Urinary bladder (tissue), 4 donors: ENCODE measurements around the gene SLC26A2. TPM values are rescaled to one million over a fixed set of nuclear protein-coding genes. Genes with fewer than 3 reads are reported as not detected.

Experiments used
- DNase-seq: peaks from one replicate; pipeline ENCODE4 v3.0.0-alpha.2; 2015; ENCODE audit errors: extremely low spot score
- H3K27ac ChIP-seq: one replicate; pipeline ENCODE4 v1.5.1; 2013; ENCODE audit warnings: low read depth, mild to moderate bottlenecking, moderate library complexity
- H3K36me3 ChIP-seq: one replicate; pipeline ENCODE4 v1.6.1; 2013; ENCODE audit warnings: mild to moderate bottlenecking, moderate library complexity; ENCODE audit not compliant: insufficient read depth
- H3K4me1 ChIP-seq: one replicate; pipeline ENCODE4 v1.6.1; 2013; ENCODE audit warnings: mild to moderate bottlenecking, moderate library complexity; ENCODE audit not compliant: insufficient read depth
- H3K4me3 ChIP-seq: one replicate; pipeline ENCODE4 v1.5.1; 2013; ENCODE audit warnings: low read depth, low read length
- WGBS: extraction: QIAGEN DNeasy Blood & Tissue Kit; methylation state at CpG from one replicate; pipeline ENCODE4 v1.1.7; 2013; 5-methylcytosine and 5-hydroxymethylcytosine counted together
- polyA plus RNA-seq: library from polyadenylated mRNA; stranded (reverse); fragments of 200-250 nt; gene quantifications from one replicate; pipeline ENCODE4 v1.2.3, GENCODE V29; 2013
- small RNA-seq: library from RNA; depleted of rRNA; stranded (forward); fragments of <200 nt; gene quantifications from one replicate; pipeline ENCODE3, GENCODE V24; 2014
- total RNA-seq: library from RNA; depleted of rRNA; stranded (reverse); fragments of >200 nt; gene quantifications from one replicate; pipeline ENCODE4 v1.2.3, GENCODE V29; 2014
- donor health status: healthy with polysubstance abuse.
- donor health status: healthy.

Gene SLC26A2
- total and polyA plus RNA-seq, 2 donors, result 5.0 to 34.9 TPM

- H3K27ac ChIP-seq, result no peak overlapping the region
- DNase-seq, result no peak
- 80% methylated on average over 7 of the region's 7 CpGs for WGBS
- peaks cover 6% of the 10 kb centered on the region for H3K36me3 ChIP-seq
- H3K4me3 ChIP-seq, result no peak overlapping the region
- H3K4me1 ChIP-seq, result no peaks in the 10 kb centered on the region
Measured at GRCh38 chr5:150035139-150035895, 74.8 kb downstream of the SLC26A2 start.

GRCh38 chr5:150036513-150036912 lies 76.0 kb downstream of the SLC26A2 start:
- 69% methylated on average over 9 of the region's 9 CpGs for WGBS
- DNase-seq, result no peak
- H3K4me1 ChIP-seq, result no peaks in the 10 kb centered on the region
- no peak overlapping the region for H3K4me3 ChIP-seq
- H3K27ac ChIP-seq, result no peak overlapping the region
- peaks cover 2% of the 10 kb centered on the region for H3K36me3 ChIP-seq

Small RNA genes within 50 kb of the gene (small RNA-seq; reads per million reads assigned to genes)
- gene RF00019, result not detected

Other genes starting within 250 kb of the SLC26A2 start
- gene PPARGC1B, start 230.4 kb upstream of the SLC26A2 start, total RNA-seq, result 3.9 TPM
- gene PPARGC1B, start 230.4 kb upstream of the SLC26A2 start, polyA plus RNA-seq, result 7.6 TPM
- gene PDE6A, start 16.0 kb upstream of the SLC26A2 start, total RNA-seq, result 0.05 TPM
- 0.01 TPM for gene PDE6A, start 16.0 kb upstream of the SLC26A2 start, polyA plus RNA-seq
- 4.8 TPM for gene TIGD6, start 39.9 kb downstream of the SLC26A2 start, total RNA-seq
- 4.1 TPM for gene TIGD6, start 39.9 kb downstream of the SLC26A2 start, polyA plus RNA-seq
- gene HMGXB3, start 40.0 kb downstream of the SLC26A2 start, total RNA-seq, result 24.3 TPM
- gene HMGXB3, start 40.0 kb downstream of the SLC26A2 start, polyA plus RNA-seq, result 16.3 TPM
- 24.5 TPM for gene CSF1R, start 125.8 kb downstream of the SLC26A2 start, total RNA-seq
- gene CSF1R, start 125.8 kb downstream of the SLC26A2 start, polyA plus RNA-seq, result 15.8 TPM
- 112 TPM for gene PDGFRB, start 195.1 kb downstream of the SLC26A2 start, total RNA-seq
- 79.4 TPM for gene PDGFRB, start 195.1 kb downstream of the SLC26A2 start, polyA plus RNA-seq
- 0.21 TPM for gene CDX1, start 206.0 kb downstream of the SLC26A2 start, total RNA-seq
- not detected for gene CDX1, start 206.0 kb downstream of the SLC26A2 start, polyA plus RNA-seq
- not detected for gene SLC6A7, start 229.3 kb downstream of the SLC26A2 start, total RNA-seq
- gene SLC6A7, start 229.3 kb downstream of the SLC26A2 start, polyA plus RNA-seq, result 0.01 TPM